DOHH2 (cell line): ENCODE data around the gene DISC1.

ENCODE experiments used
- H3F3A ChIP-seq: fragments of 200-600 bp; sonication (generic), shearing (Covaris generic); 2 replicates; pipeline ENCODE4 v1.6.0; 2016; ENCODE audit warnings: antibody characterized with exemption, mild to moderate bottlenecking; ENCODE audit not compliant: control insufficient read depth, insufficient read depth
- H3K27ac ChIP-seq: fragments of 200-600 bp; sonication (generic); 2 replicates; pipeline ENCODE4 v1.5.1; 2014; ENCODE audit warnings: low read depth, mild to moderate bottlenecking, low read length, moderate library complexity
- H3K27me3 ChIP-seq: fragments of 200-600 bp; sonication (generic); 2 replicates; pipeline ENCODE4 v1.6.1; 2014; ENCODE audit warnings: mild to moderate bottlenecking, low read length, mixed read lengths; ENCODE audit not compliant: control insufficient read depth
- H3K36me3 ChIP-seq: fragments of 200-600 bp; sonication (generic); 2 replicates; pipeline ENCODE4 v1.6.1; 2014; ENCODE audit warnings: mild to moderate bottlenecking, low read length, moderate library complexity, mixed read lengths; ENCODE audit not compliant: control insufficient read depth
- H3K4me1 ChIP-seq: fragments of 200-600 bp; sonication (generic); 2 replicates; pipeline ENCODE4 v1.6.1; 2014; ENCODE audit warnings: mild to moderate bottlenecking, low read length, mixed read lengths; ENCODE audit not compliant: control insufficient read depth
- H3K4me2 ChIP-seq: fragments of 200-600 bp; sonication (generic); 2 replicates; pipeline ENCODE4 v1.6.0; 2014; ENCODE audit warnings: mild to moderate bottlenecking, low read length, moderate library complexity
- H3K4me3 ChIP-seq: fragments of 200-600 bp; sonication (generic); 2 replicates; pipeline ENCODE4 v1.5.1; 2014; ENCODE audit warnings: mild to moderate bottlenecking, low read length, mixed read lengths
- H3K79me2 ChIP-seq: fragments of 200-600 bp; sonication (generic); 2 replicates; pipeline ENCODE4 v1.6.1; 2014; ENCODE audit warnings: mild to moderate bottlenecking, low read length, mixed read lengths; ENCODE audit not compliant: control insufficient read depth
- H3K9me2 ChIP-seq: fragments of 200-600 bp; sonication (generic); replicated peaks from 2 replicates; pipeline ENCODE4 v1.6.1; 2014; ENCODE audit warnings: mild to moderate bottlenecking, low read length, mixed read lengths; ENCODE audit not compliant: control insufficient read depth
- H3K9me3 ChIP-seq: fragments of 200-600 bp; sonication (generic); 2 replicates; pipeline ENCODE4 v1.6.1; 2014; ENCODE audit warnings: antibody characterized with exemption, low read length, mixed read lengths; ENCODE audit not compliant: control insufficient read depth, insufficient read depth
- H4K20me1 ChIP-seq: fragments of 200-600 bp; sonication (generic); 2 replicates; pipeline ENCODE4 v1.6.0; 2014; ENCODE audit warnings: low read depth, mild to moderate bottlenecking, antibody characterized with exemption, low read length, moderate library complexity; ENCODE audit not compliant: control insufficient read depth, insufficient read depth
- EZH2phosphoT487 ChIP-seq: fragments of 200-600 bp; sonication (generic); IDR thresholded peaks from 2 replicates; pipeline ENCODE4 v1.6.1; 2017; ENCODE audit warnings: borderline replicate concordance, mild to moderate bottlenecking, antibody characterized with exemption, low read length, moderate library complexity, mixed read lengths
- TF ChIP-seq, protein P1 (sequence below): fragments of 200-600 bp; sonication (generic); IDR thresholded peaks from one replicate; pipeline ENCODE4 v1.5.1; 2014; ENCODE audit warnings: antibody characterized with exemption, mild to moderate bottlenecking, low read depth, low read length; ENCODE audit not compliant: poor library complexity, severe bottlenecking

DISC1 gene

GRCh38 chr1:231973830-231974229 is 347.2 kb downstream of the DISC1 start:
- no peak for TF ChIP-seq EZH2phosphoT487
- TF ChIP-seq, protein P1, sequence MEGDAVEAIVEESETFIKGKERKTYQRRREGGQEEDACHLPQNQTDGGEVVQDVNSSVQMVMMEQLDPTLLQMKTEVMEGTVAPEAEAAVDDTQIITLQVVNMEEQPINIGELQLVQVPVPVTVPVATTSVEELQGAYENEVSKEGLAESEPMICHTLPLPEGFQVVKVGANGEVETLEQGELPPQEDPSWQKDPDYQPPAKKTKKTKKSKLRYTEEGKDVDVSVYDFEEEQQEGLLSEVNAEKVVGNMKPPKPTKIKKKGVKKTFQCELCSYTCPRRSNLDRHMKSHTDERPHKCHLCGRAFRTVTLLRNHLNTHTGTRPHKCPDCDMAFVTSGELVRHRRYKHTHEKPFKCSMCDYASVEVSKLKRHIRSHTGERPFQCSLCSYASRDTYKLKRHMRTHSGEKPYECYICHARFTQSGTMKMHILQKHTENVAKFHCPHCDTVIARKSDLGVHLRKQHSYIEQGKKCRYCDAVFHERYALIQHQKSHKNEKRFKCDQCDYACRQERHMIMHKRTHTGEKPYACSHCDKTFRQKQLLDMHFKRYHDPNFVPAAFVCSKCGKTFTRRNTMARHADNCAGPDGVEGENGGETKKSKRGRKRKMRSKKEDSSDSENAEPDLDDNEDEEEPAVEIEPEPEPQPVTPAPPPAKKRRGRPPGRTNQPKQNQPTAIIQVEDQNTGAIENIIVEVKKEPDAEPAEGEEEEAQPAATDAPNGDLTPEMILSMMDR, result no peak
- H3K9me3 ChIP-seq, result no peaks in the 10 kb centered on the region
- H3K4me1 ChIP-seq, result no peaks in the 10 kb centered on the region
- H3K27me3 ChIP-seq, result no peaks in the 10 kb centered on the region
- no peaks in the 10 kb centered on the region for H3F3A ChIP-seq
- no peaks in the 10 kb centered on the region for H3K79me2 ChIP-seq
- no peaks in the 10 kb centered on the region for H4K20me1 ChIP-seq
- no peak overlapping the region for H3K4me3 ChIP-seq
- no peak overlapping the region for H3K27ac ChIP-seq
- H3K9me2 ChIP-seq, result no peaks in the 10 kb centered on the region
- H3K36me3 ChIP-seq, result no peaks in the 10 kb centered on the region
- H3K4me2 ChIP-seq, result no peak overlapping the region

DNA sequence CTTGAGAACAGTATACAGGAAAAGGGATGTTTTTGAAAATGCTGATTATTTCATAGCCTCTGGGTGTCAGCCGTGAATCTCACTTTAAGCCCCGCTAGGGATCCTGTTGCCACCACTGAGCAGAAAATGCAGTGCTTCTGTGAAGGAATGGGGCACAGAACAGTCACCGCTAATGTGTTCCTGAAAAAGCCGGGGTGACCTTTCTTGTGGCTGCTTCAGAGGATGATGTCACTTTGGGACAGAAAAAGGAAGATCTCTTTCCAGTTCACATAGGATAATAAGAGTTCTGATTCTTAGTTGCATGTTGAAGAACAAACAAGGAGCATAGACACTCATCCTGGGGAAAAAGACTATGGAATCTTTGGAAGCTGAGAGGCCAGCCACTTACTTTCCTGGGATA is 349.6 kb downstream of the DISC1 start:
- Histone ChIP-seq H3K27me3 (no peaks in the 10 kb centered on the region), H3F3A (no peaks in the 10 kb centered on the region), H3K36me3 (no peaks in the 10 kb centered on the region), H3K27ac (no peak overlapping the region), H3K79me2 (no peaks in the 10 kb centered on the region), H3K4me1 (no peaks in the 10 kb centered on the region), H3K4me2 (no peak overlapping the region), H3K4me3 (no peak overlapping the region), H3K9me2 (no peaks in the 10 kb centered on the region), H3K9me3 (no peaks in the 10 kb centered on the region), H4K20me1 (no peaks in the 10 kb centered on the region)
- TF ChIP-seq, protein P1, result no peak
- no peak for TF ChIP-seq EZH2phosphoT487

- Histone ChIP-seq H3K27ac (no peak overlapping the region), H3K4me2 (no peak overlapping the region), H3F3A (no peaks in the 10 kb centered on the region), H3K36me3 (no peaks in the 10 kb centered on the region), H3K4me1 (no peaks in the 10 kb centered on the region), H3K4me3 (no peak overlapping the region), H3K27me3 (no peaks in the 10 kb centered on the region), H3K79me2 (no peaks in the 10 kb centered on the region), H4K20me1 (no peaks in the 10 kb centered on the region), H3K9me3 (no peaks in the 10 kb centered on the region), H3K9me2 (no peaks in the 10 kb centered on the region)
- TF ChIP-seq, protein P1, result no peak
- TF ChIP-seq EZH2phosphoT487, result no peak
Measured at GRCh38 chr1:231981675-231982074, 355.1 kb downstream of the DISC1 start.
